Measurements from ENCODE around the gene SSR3. TPM values are rescaled to one million over a fixed set of nuclear protein-coding genes. Genes with fewer than 3 reads are reported as not detected.

Gene SSR3
- total RNA-seq, 1 donor from 2014 or later = 135 TPM

- TF ChIP-seq CTCF (IDR thresholded peaks at IDR 0.05; ENCODE audit: unreplicated experiment) = no peak
- no peak for DNase-seq (ENCODE audit: low spot score, unreplicated experiment)
- H3K27ac Mint-ChIP-seq = no peak overlapping the region
- H3K36me3 Mint-ChIP-seq (ENCODE audit: insufficient read depth) = no peaks in the 10 kb centered on the region
- peaks cover 3% of the 10 kb centered on the region for H3K9me3 Mint-ChIP-seq (ENCODE audit: low read depth)
- no peaks in the 10 kb centered on the region for H3K4me1 Mint-ChIP-seq (ENCODE audit: low read depth)
- peaks cover 2% of the 10 kb centered on the region for H3K27me3 Mint-ChIP-seq
- no peak overlapping the region for H3K4me3 Mint-ChIP-seq (ENCODE audit: low read depth)
These were observed 32.8 kb upstream of the SSR3 start for GRCh38 chr3:156587760-156588069.

GRCh38 chr3:156586905-156587759 lies 32.2 kb upstream of the SSR3 start:
- H3K4me3 Mint-ChIP-seq (ENCODE audit: low read depth) = no peak overlapping the region
- H3K36me3 Mint-ChIP-seq (ENCODE audit: insufficient read depth) = no peaks in the 10 kb centered on the region
- no peak overlapping the region for H3K27ac Mint-ChIP-seq
- no peak for TF ChIP-seq CTCF (IDR thresholded peaks at IDR 0.05; ENCODE audit: unreplicated experiment)
- DNase-seq (ENCODE audit: low spot score, unreplicated experiment) = no peak
- H3K4me1 Mint-ChIP-seq (ENCODE audit: low read depth) = no peaks in the 10 kb centered on the region
- peaks cover 3% of the 10 kb centered on the region for H3K9me3 Mint-ChIP-seq (ENCODE audit: low read depth)
- peaks cover 2% of the 10 kb centered on the region for H3K27me3 Mint-ChIP-seq

GRCh38 chr3:156583469-156583868 lies 28.6 kb upstream of the SSR3 start:
- H3K27ac Mint-ChIP-seq = no peak overlapping the region
- H3K4me3 Mint-ChIP-seq (ENCODE audit: low read depth) = no peak overlapping the region
- H3K36me3 Mint-ChIP-seq (ENCODE audit: insufficient read depth) = no peaks in the 10 kb centered on the region
- H3K27me3 Mint-ChIP-seq = peaks cover 2% of the 10 kb centered on the region
- H3K9me3 Mint-ChIP-seq (ENCODE audit: low read depth) = no peaks in the 10 kb centered on the region
- DNase-seq (ENCODE audit: low spot score, unreplicated experiment) = no peak
- TF ChIP-seq CTCF (IDR thresholded peaks at IDR 0.05; ENCODE audit: unreplicated experiment) = no peak
- H3K4me1 Mint-ChIP-seq (ENCODE audit: low read depth) = no peaks in the 10 kb centered on the region

GRCh38 chr3:156582532-156583183 lies 27.7 kb upstream of the SSR3 start:
- Mint-ChIP-seq H3K27me3 (peaks cover 2% of the 10 kb centered on the region), H3K4me1 (ENCODE audit: low read depth) (no peaks in the 10 kb centered on the region), H3K4me3 (ENCODE audit: low read depth) (no peak overlapping the region), H3K27ac (no peak overlapping the region), H3K36me3 (ENCODE audit: insufficient read depth) (no peaks in the 10 kb centered on the region), H3K9me3 (ENCODE audit: low read depth) (no peaks in the 10 kb centered on the region)
- no peak for TF ChIP-seq CTCF (IDR thresholded peaks at IDR 0.05; ENCODE audit: unreplicated experiment)
- DNase-seq (ENCODE audit: low spot score, unreplicated experiment) = no peak

- Mint-ChIP-seq H3K27ac (no peak overlapping the region), H3K4me3 (ENCODE audit: low read depth) (no peak overlapping the region), H3K4me1 (ENCODE audit: low read depth) (no peaks in the 10 kb centered on the region), H3K36me3 (ENCODE audit: insufficient read depth) (no peaks in the 10 kb centered on the region), H3K9me3 (ENCODE audit: low read depth) (no peaks in the 10 kb centered on the region), H3K27me3 (peaks cover 2% of the 10 kb centered on the region)
- TF ChIP-seq CTCF (IDR thresholded peaks at IDR 0.05; ENCODE audit: unreplicated experiment) = no peak
- DNase-seq (ENCODE audit: low spot score, unreplicated experiment) = no peak
These were observed 27.0 kb upstream of the SSR3 start for GRCh38 chr3:156581954-156582353.

Data from progenitor cell of endocrine pancreas (in vitro differentiated cells).